ENCODE results near the gene SRY.
A peak's percentile ranks its signal among the peaks of the same experiment; 100 is the strongest.
"Not testable (repeated sequence)": the region's sequence is repeated elsewhere in the genome, so short reads cannot be mapped to it uniquely, and the experiment has no call there.

Gene SRY

DNA sequence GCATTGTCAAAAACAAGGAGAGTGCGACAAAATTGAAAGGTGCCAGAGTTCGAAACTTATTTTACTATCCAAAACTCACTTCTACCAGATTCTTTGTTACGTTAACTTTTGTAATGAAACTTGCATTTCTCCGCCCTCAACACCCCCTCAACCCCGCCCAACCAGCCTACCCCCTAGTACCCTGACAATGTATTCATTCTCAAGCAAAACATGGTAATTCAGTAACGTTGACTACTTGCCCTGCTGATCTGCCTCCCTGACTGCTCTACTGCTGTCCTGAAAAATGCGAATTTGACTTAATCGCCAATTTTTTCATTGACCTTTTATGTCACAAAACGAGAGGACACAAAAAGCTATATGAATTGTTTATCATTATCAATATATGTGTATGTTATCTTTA is at the start of gene SRY:
TSS of gene SRY (minus strand) at position 83 of the 400 bp plus-strand sequence. CDS start at position 4, 79 bp downstream.
- Mint-ChIP-seq H3K9me3 (no peaks in the 10 kb centered on the region), H3K4me3 (peak within 1 kb of the TSS in 1 of 2 donors; percentile 76), H3K27me3 (peaks cover 0 to 27% of the 10 kb centered on the region in 2 donors), H3K36me3 (no peaks in the 10 kb centered on the region), H3K4me1 (peaks cover 0 to 7% of the 10 kb centered on the region in 2 donors), H3K27ac (no peak within 1 kb of the TSS)
- DNase-seq (no peak), ATAC-seq (replicated peaks) (no peak)

DNA sequence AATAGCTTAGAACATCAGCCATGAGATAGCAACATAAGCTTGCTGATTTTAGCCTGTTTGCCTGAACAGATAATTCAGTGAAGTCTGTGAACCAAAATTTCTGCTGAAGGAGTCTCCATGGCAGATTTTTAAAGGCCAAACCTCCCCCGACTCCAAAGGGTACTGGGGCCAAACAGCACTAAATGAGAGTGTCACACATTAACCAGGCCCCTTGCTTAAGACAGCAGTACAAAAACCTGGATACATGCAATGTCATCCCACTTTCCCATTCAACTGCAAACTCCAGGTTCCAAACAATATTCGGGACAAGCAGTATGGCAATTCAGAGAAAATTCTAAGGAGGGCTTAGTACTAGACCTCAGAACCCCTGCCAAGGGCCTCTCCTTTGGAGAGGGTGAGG is 49.6 kb upstream of the SRY start:
- Mint-ChIP-seq H3K4me1 (no peaks in the 10 kb centered on the region), H3K27ac (no peak overlapping the region), H3K36me3 (no peaks in the 10 kb centered on the region), H3K9me3 (no peaks in the 10 kb centered on the region), H3K4me3 (no peak overlapping the region), H3K27me3 (peaks cover 0 to 18% of the 10 kb centered on the region in 2 donors)
- DNase-seq (no peak), ATAC-seq (replicated peaks) (no peak)

DNA sequence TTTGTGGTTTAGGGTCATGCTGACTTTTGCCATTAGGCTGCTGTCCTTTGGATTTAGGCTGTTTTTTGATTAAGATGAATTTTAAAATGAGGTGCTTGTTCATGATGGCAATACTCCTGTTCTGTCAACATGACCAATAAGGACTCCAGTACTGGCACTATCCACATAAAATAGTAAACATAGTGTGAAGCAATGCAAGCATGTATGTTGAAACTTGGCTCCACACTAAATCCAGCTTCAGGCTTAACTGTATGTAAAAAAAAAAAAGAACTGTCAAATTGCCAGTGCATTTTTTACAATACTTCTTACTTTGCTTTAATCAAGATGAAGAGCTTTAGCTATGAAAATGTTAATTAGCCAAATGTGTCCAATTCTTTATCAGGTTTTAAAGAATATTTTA is 47.7 kb upstream of the SRY start:
- Mint-ChIP-seq H3K27me3 (peaks cover 0 to 31% of the 10 kb centered on the region in 2 donors), H3K4me1 (no peaks in the 10 kb centered on the region), H3K4me3 (no peak overlapping the region), H3K36me3 (peaks cover 0 to 2% of the 10 kb centered on the region in 2 donors), H3K27ac (no peak overlapping the region), H3K9me3 (no peaks in the 10 kb centered on the region)
- no peak for DNase-seq
- ATAC-seq (replicated peaks), result no peak

DNA sequence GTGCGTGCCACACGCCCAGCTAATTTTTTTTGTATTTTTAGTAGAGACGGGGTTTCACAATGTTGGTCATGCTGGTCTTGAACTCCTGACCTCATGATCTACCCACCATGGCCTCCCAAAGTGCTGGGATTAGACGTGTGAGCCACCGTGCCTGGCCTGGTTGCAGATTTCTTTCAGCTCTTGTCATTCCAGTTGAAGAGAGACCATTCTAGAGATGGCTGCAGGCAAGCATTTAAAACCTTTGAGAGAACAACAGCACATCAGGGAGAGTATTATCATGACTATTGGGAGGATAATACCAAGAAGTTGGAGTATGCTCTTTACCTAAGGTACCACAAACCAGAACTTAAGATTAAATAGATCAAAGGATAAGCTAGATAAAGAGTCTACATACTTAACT is 41.0 kb upstream of the SRY start:
- DNase-seq (no peak), ATAC-seq (replicated peaks) (no peak)
- no peaks in the 10 kb centered on the region for H3K9me3 Mint-ChIP-seq
- no peak overlapping the region for H3K4me3 Mint-ChIP-seq
- H3K36me3 Mint-ChIP-seq, result peaks cover 0 to 2% of the 10 kb centered on the region in 2 donors
- no peaks in the 10 kb centered on the region for H3K4me1 Mint-ChIP-seq
- H3K27ac Mint-ChIP-seq, result no peak overlapping the region
- peaks cover 0 to 26% of the 10 kb centered on the region in 2 donors for H3K27me3 Mint-ChIP-seq

DNA sequence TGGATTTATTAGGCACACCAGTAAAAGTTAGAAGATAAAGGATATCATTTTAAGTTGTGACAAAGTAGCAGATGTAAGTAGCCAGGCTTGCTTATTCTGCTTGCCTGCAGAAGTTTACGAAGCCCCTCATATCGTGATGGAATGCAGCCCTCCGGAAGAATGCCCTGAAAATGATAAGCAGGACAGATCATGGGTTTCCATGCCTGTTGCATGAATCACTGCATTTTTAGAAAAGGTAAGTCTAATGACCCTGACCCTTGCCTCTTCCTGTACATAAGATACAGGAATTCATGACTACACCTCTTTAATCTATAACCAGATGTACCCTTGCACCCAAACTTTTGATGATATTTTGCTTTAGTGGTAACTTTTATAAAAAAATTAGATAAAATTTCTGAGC is 37.0 kb upstream of the SRY start:
- ATAC-seq (replicated peaks) (no peak), DNase-seq (no peak)
- H3K36me3 Mint-ChIP-seq, result no peaks in the 10 kb centered on the region
- H3K4me1 Mint-ChIP-seq, result no peaks in the 10 kb centered on the region
- H3K27me3 Mint-ChIP-seq, result peaks cover 0 to 9% of the 10 kb centered on the region in 2 donors
- no peak overlapping the region for H3K4me3 Mint-ChIP-seq
- no peak overlapping the region for H3K27ac Mint-ChIP-seq
- no peaks in the 10 kb centered on the region for H3K9me3 Mint-ChIP-seq

DNA sequence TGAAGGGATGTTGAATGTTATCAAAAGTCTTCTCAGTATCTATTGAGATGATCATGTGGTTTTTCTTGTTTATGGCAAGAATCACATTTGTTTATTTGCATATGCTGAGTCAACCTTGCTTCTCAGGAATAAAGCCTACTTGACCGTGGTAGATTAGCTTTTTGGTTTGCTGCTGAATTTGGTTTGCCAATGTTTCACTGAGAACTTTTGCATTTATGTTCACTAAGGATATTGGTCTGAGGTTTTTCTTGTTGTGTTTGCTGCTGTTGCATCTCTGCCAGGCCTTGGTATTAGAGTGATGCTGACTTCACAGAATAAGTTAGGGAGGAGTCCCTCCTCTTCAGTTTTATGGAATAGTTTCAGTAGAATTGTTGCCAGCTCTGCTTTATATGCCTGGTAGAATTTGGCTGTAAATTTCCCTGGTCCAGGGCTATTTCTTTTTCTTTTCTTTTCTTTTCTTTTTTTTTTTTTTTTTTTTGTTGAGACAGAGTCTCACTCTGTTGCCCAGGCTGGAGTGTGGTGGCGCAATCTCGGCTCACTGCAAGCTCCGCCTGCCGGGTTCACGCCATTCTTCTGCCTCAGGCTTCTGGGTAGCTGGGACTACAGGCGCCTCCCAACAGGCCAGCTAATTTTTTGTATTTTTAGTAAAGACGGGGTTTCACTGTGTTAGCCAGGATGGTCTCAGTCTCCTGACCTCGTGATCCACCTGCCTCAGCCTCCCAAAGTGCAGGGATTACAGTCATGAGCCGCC is 29.8 kb upstream of the SRY start:
- not testable (repeated sequence) for H3K36me3 Mint-ChIP-seq; H3K27me3 Mint-ChIP-seq; DNase-seq; ATAC-seq (replicated peaks); H3K9me3 Mint-ChIP-seq; H3K4me3 Mint-ChIP-seq; H3K27ac Mint-ChIP-seq; H3K4me1 Mint-ChIP-seq

DNA sequence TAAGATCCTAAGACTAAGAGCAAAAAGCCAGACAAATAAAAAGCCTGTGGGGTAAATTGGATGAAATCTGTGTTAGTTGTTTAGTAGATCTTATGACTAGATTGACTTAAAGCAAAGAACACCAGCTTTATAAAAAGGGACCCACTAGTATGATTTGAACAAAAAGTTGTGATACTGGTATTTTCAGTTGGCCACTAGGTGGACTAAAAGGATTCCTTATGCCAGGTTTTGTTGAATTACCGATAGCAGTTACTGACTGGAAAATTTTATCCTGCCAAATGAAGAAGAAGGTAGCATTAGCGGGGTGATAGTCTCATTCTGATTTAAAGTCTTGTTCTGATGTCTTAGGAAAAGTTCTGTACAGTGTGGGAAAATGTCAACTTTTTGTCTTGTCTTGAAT is 12.8 kb upstream of the SRY start:
- no peak for DNase-seq
- Mint-ChIP-seq H3K4me3 (no peak overlapping the region), H3K9me3 (no peaks in the 10 kb centered on the region), H3K36me3 (no peaks in the 10 kb centered on the region), H3K4me1 (no peaks in the 10 kb centered on the region), H3K27me3 (peaks cover 0 to 10% of the 10 kb centered on the region in 2 donors), H3K27ac (no peak overlapping the region)
- no peak for ATAC-seq (replicated peaks)

DNA sequence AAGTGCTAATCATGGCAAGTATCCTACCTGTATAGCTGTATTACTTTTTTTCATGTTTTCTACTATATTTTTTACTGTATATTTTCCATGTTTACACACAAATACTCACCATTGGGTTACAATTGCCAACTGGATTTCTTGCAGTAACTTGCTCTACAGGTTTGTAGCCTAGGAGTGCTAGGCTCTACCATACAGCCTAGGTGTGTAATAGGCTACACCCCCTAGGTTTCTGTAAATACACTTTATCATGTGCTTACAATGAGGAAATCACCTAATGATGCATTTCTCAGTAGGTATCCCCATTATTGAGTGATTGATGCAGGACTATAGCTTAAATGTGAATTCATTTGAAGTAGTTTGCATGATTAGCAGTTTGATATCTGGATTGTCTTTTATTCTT is 10.5 kb upstream of the SRY start:
- Mint-ChIP-seq H3K36me3 (no peaks in the 10 kb centered on the region), H3K9me3 (no peaks in the 10 kb centered on the region), H3K4me3 (no peak overlapping the region), H3K27me3 (no peaks in the 10 kb centered on the region), H3K27ac (no peak overlapping the region), H3K4me1 (no peaks in the 10 kb centered on the region)
- ATAC-seq (replicated peaks) (no peak), DNase-seq (no peak)

DNA sequence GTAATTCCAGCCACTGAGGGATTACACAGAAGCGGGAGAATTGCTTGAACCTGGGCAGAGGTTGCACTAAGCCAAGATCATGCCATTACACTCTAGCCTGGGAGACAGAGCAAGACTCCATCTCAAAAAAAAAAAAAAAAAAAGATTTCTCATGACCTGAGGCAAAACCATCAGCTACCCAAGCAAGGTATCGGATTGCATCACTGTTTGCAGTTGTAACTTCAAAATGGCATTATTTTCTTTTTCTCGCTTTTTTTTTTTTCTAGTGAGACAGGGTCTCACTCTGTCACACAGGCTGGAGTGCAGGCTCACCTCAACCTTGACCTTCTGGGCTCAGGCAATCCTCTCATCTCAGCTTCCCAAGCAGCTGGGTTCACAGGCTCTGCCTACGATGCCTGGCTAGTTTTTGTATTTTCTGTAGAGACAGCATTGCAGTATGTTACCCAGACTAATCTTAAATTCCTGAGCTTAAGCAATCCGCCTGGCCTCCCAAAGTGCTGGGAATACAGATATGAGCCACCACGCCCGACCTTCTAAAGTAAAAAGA is 9.6 kb upstream of the SRY start:
- no peaks in the 10 kb centered on the region for H3K9me3 Mint-ChIP-seq
- no peaks in the 10 kb centered on the region for H3K36me3 Mint-ChIP-seq
- H3K27me3 Mint-ChIP-seq, result no peaks in the 10 kb centered on the region
- H3K4me3 Mint-ChIP-seq, result no peak overlapping the region
- H3K4me1 Mint-ChIP-seq, result no peaks in the 10 kb centered on the region
- ATAC-seq (replicated peaks) (no peak), DNase-seq (no peak)
- no peak overlapping the region for H3K27ac Mint-ChIP-seq

DNA sequence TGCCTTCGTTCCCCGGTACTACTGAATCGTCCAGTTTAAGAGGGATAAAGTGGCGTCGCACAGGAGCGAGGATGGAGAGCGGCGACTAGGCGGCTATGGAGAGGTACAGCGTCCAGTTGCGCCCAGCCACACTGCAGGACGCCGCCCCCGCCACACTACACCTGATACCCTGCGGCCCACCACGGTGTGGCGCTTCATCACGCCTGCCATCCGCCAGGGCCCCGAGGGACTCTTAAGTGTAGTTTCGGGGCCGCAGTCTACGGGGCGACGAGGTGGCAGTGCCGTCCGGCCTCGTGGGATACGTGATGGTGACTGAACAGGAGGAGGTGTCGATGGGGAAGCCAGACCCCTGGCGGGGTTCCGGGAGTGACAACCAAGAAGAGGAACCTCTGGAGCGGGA is 2.3 kb upstream of the SRY start:
- Mint-ChIP-seq H3K4me1 (peaks cover 0 to 7% of the 10 kb centered on the region in 2 donors), H3K4me3 (peak overlapping the region in 1 of 2 donors; percentile 6), H3K9me3 (no peaks in the 10 kb centered on the region), H3K27me3 (peaks cover 0 to 27% of the 10 kb centered on the region in 2 donors), H3K36me3 (no peaks in the 10 kb centered on the region), H3K27ac (no peak overlapping the region)
- ATAC-seq (replicated peaks) (no peak), DNase-seq (no peak)

DNA sequence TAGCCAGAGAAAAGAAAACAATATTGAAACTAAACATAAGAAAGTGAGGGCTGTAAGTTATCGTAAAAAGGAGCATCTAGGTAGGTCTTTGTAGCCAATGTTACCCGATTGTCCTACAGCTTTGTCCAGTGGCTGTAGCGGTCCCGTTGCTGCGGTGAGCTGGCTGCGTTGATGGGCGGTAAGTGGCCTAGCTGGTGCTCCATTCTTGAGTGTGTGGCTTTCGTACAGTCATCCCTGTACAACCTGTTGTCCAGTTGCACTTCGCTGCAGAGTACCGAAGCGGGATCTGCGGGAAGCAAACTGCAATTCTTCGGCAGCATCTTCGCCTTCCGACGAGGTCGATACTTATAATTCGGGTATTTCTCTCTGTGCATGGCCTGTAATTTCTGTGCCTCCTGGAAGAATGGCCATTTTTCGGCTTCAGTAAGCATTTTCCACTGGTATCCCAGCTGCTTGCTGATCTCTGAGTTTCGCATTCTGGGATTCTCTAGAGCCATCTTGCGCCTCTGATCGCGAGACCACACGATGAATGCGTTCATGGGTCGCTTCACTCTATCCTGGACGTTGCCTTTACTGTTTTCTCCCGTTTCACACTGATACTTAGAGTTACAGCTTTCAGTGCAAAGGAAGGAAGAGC is 488 bp downstream of the SRY start:
- Mint-ChIP-seq H3K27me3 (peaks cover 0 to 27% of the 10 kb centered on the region in 2 donors), H3K4me3 (peak overlapping the region in 1 of 2 donors; percentile 76), H3K9me3 (no peaks in the 10 kb centered on the region), H3K27ac (no peak overlapping the region), H3K36me3 (no peaks in the 10 kb centered on the region), H3K4me1 (peaks cover 0 to 7% of the 10 kb centered on the region in 2 donors)
- DNase-seq (no peak), ATAC-seq (replicated peaks) (no peak)

Measured in stimulated activated naive B cell treated with anti-CD40 and anti-IgM and Interleukin-4, amounts not matched to agents 10 μg/mL and 1 μg/mL and 100 μg/mL, for 72 hours (primary cell).